Measurements from ENCODE around the gene NDFIP2.
"Not testable (repeated sequence)": the region's sequence is repeated elsewhere in the genome, so short reads cannot be mapped to it uniquely, and the experiment has no call there.

The NDFIP2 gene

DNA sequence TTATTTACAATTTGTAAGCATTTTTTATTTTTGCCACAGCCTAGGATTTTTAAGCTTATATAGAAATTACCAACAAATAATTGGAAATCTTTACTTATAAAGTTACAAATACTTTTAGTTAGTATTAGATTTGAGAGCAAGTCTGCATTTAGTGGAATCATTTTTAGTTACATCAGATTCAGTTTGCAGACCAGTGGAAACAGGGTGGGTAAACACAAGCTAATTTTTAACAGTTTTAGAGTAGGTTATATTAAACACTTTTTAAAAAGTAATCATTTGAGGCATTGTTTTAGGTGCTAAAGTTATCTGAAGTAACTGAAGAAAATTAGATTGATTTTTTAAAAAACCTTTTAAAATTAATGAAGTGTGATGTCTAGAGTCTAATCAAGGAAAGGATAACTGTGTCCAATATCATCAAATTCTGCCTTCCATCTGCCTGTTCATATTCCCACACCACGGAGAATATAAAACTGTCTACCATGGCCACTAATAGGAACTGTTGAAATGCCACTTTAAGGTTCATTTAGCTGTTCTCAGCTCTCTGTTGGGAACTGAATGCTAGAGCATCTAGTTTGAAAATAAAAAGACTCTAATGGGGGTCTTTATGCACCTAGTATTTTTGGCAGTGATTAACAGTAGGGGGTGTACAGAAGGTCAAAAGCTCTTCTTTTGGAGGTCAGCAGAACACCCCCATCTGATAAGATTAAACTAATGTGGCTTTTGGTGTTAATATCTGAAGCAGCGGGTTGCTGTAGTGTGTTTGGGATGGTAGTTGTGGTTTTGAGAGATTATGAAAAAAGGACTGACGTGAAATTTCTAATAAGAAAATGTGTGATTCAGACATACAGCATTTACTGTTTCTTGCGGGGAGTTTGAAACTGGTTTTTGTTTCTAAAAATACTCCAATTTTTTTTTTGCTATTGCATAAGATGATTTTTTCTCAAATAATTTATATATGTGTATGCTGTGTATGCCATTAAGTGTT is 66.5 kb downstream of the NDFIP2 start:
- no peaks in the 10 kb centered on the region for H3K4me1 ChIP-seq (ENCODE audit: insufficient read depth, low read length)
- no peaks in the 10 kb centered on the region for H3K36me3 ChIP-seq (ENCODE audit: insufficient read depth, low read length)
- H3K9me3 ChIP-seq (ENCODE audit: control insufficient read depth, insufficient read depth, low read length), result no peaks in the 10 kb centered on the region
- H3K9ac ChIP-seq (ENCODE audit: low read depth, low read length), result no peak overlapping the region

DNA sequence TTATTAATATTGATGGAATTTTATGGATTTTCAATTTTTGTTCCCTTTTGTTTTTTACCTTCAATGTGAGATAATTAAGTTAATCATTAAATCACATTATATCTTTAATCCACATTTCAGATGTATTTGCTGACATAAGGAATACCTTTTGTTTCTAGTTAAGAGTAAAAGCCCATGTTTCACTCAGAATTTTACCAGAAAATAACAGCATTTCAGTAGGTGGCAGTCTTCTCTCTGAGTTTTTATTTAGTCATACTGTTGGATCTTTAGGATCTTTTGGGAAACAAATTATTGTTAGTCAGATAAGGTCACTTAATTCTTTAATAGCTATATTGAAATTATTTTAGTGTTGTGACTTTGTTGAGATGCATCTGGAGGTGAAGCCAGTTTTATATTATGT is 67.9 kb downstream of the NDFIP2 start:
- Histone ChIP-seq H3K36me3 (ENCODE audit: insufficient read depth, low read length) (no peaks in the 10 kb centered on the region), H3K9ac (ENCODE audit: low read depth, low read length) (no peak overlapping the region), H3K9me3 (ENCODE audit: control insufficient read depth, insufficient read depth, low read length) (no peaks in the 10 kb centered on the region), H3K4me1 (ENCODE audit: insufficient read depth, low read length) (no peaks in the 10 kb centered on the region)

DNA sequence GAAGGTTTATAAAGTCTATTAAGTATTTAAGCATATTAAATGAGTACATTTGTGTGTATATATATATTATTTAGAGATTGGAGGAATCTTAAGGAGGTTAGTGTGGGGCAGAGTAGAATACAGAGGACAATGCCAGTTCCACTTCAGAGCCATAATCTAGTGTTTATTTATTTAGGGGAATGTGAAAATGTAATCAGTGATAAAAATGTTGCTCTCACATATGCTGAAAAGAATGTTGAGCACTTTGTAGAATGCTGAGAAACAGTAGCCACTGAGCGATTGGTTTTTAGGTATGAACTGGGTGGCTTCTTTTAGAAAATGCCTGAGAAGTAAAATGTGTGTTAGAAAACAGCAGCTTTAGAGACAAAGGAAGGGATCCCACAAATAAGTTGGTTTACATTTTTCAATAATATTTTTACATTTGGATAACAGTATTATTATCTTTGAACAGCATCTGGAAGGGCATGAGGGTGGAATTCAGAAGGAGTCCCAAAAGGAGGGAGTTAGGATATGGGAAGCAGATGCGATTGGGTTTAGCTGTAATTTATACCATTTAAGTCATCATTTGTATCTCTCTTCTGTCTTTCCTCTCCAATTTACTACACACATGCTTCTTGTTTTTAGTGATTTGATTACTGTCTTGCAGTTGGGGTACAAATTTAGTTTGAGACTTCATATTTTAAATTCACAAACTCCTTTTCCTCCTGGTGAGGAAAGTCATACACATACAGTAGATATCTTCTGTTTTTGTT is 68.6 kb downstream of the NDFIP2 start:
- H3K4me1 ChIP-seq (ENCODE audit: insufficient read depth, low read length), result no peaks in the 10 kb centered on the region
- no peaks in the 10 kb centered on the region for H3K36me3 ChIP-seq (ENCODE audit: insufficient read depth, low read length)
- no peak overlapping the region for H3K9ac ChIP-seq (ENCODE audit: low read depth, low read length)
- no peaks in the 10 kb centered on the region for H3K9me3 ChIP-seq (ENCODE audit: control insufficient read depth, insufficient read depth, low read length)

DNA sequence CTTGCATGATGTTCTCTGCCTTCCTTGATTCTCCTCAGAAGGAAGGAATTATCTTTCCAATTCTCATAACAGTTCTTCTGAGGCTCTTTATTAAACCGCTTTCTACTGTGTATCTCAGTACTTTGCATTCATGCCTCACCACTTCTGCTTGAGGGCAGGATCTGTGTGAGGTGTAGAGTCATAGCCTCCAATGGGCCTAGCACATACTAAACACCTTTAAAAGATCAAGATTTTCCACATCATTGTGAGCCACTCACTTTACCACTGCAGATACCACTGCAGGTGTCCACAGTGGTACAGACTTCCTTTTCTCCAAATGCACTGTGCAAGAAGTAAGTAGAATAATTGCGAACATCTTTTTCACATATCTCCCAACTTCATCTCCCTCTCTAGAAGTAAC is 76.7 kb downstream of the NDFIP2 start:
- no peak overlapping the region for H3K9ac ChIP-seq (ENCODE audit: low read depth, low read length)
- H3K9me3 ChIP-seq (ENCODE audit: control insufficient read depth, insufficient read depth, low read length), result peaks cover 5% of the 10 kb centered on the region; the same call in 1 of the 2 replicates
- no peaks in the 10 kb centered on the region for H3K36me3 ChIP-seq (ENCODE audit: insufficient read depth, low read length)
- no peaks in the 10 kb centered on the region for H3K4me1 ChIP-seq (ENCODE audit: insufficient read depth, low read length)

DNA sequence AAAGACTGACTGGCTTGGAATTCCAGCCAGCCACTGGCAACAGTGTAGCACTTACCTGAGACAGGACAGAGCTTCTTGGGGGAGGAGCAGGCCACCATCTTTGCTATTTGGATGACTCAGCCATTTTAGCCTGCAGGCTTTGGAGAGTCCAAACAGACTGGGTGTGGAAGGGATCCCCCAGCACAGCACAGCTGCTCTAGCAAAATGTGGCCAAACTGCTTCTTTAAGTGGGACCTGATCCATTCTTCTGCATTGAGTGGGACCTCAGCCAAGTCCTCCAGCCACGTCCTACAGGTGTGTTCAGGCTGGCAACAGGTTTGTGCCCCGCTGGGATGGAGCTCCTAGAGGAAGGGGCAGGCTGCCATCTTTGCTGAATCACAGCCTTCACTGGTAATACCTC is 80.0 kb downstream of the NDFIP2 start:
- Histone ChIP-seq H3K9ac (ENCODE audit: low read depth, low read length) (no peak overlapping the region), H3K36me3 (ENCODE audit: insufficient read depth, low read length) (no peaks in the 10 kb centered on the region), H3K9me3 (ENCODE audit: control insufficient read depth, insufficient read depth, low read length) (peaks cover 9% of the 10 kb centered on the region), H3K4me1 (ENCODE audit: insufficient read depth, low read length) (no peaks in the 10 kb centered on the region)

DNA sequence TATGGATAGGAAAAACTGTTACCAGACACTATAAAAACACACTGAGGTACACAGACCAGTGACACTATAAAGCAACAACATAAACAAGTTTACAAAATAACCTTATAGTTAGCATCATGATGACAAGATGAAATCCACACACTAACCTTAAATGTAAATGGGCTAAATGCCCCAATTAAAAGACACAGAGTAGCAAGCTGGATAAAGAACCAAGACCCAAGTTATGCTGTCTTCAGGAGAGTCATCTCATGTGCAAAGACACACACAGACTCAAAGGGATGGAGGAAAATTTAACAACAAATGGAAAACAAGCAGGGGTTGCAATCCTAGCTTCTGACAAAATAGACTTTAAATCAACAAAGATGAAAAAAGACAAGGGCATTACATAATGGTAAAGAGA is 81.6 kb downstream of the NDFIP2 start:
- H3K9me3 ChIP-seq (ENCODE audit: control insufficient read depth, insufficient read depth, low read length), result peaks cover 9% of the 10 kb centered on the region
- no peaks in the 10 kb centered on the region for H3K36me3 ChIP-seq (ENCODE audit: insufficient read depth, low read length)
- H3K9ac ChIP-seq (ENCODE audit: low read depth, low read length), result no peak overlapping the region
- no peaks in the 10 kb centered on the region for H3K4me1 ChIP-seq (ENCODE audit: insufficient read depth, low read length)

DNA sequence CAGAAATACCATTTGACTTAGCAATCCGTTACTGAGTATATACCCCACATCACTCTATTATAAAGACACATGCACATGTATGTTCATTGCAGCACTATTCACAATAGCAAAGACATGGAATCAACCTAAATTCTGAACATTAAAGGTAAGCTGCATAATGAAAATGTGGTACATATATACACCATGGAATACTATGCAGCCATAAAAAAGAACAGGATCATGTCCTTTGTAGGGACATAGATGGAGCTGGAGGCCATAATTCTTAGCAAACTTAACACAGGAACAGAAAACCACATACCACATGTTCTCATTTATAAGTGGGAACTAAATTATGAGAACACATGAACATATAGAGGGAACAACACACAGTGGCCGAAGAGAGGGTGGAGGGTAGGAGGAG is 85.2 kb downstream of the NDFIP2 start:
- H3K4me1 ChIP-seq (ENCODE audit: insufficient read depth, low read length), result no peaks in the 10 kb centered on the region
- no peak overlapping the region for H3K9ac ChIP-seq (ENCODE audit: low read depth, low read length)
- no peaks in the 10 kb centered on the region for H3K36me3 ChIP-seq (ENCODE audit: insufficient read depth, low read length)
- peaks cover 4% of the 10 kb centered on the region; the same call in 1 of the 2 replicates for H3K9me3 ChIP-seq (ENCODE audit: control insufficient read depth, insufficient read depth, low read length)

DNA sequence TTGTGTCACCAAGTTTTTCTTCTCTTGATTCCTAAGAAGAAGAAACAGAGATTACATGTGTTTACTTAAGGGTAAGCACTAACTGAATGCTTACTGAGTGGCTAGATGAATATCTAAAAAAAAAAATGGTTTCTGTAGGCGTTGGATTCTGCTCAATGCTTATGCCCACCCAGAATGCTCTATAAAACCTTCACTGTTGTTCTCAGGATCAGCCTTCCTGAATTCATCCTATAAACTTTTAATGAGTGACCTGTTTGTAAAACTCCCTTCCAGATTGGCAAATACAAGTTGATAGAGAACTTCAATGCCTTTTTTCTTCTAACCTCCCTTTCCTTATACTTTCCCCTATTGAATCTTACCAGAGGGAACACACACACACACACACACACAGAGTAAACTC is 90.2 kb downstream of the NDFIP2 start:
- H3K4me1 ChIP-seq (ENCODE audit: insufficient read depth, low read length), result no peaks in the 10 kb centered on the region

DNA sequence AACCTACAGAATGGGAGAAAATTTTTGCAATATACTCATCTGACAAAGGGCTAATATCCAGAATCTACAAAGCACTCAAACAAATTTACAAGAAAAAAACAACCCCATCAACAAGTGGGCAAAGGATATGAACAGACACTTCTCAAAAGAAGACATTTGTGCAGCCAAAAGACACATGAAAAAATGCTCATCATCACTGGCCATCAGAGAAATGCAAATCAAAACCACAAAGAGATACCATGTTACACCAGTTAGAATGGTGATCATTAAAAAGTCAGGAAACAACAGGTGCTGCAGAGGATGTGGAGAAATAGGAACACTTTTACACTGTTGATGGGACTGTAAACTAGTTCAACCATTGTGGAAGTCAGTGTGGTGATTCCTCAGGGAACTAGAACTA is 92.9 kb downstream of the NDFIP2 start:
- H3K9ac ChIP-seq (ENCODE audit: low read depth, low read length); H3K36me3 ChIP-seq (ENCODE audit: insufficient read depth, low read length); H3K9me3 ChIP-seq (ENCODE audit: control insufficient read depth, insufficient read depth, low read length); H3K4me1 ChIP-seq (ENCODE audit: insufficient read depth, low read length): not testable (repeated sequence)

More for the DNA sequence above, 90.2 kb downstream of the NDFIP2 start:
- Histone ChIP-seq H3K9me3 (ENCODE audit: control insufficient read depth, insufficient read depth, low read length) (no peaks in the 10 kb centered on the region), H3K9ac (ENCODE audit: low read depth, low read length) (no peak overlapping the region), H3K36me3 (ENCODE audit: insufficient read depth, low read length) (no peaks in the 10 kb centered on the region)

DNA sequence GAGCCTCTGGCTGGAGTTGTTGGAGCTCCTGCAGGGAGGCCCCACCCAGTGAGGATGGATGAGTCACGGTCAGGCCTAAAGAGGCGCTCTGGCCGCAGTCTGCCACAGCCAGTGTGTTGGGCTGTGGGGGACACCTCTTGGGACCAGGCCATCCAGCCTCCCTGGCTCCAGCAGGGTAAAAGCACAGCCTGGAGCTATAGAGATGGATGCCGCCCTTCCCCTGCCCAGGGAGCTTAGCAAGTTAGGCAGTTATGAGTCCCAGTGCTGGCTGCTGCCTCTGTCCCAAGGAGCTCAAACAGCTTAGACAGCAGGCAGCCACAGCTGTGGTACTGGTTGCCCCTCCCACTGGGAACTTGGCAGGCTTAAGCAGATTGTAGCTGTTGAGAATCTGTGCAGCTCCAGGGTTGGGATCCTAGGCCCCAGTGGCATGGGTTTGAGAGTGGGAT is 100.9 kb downstream of the NDFIP2 start:
- Histone ChIP-seq H3K9me3 (ENCODE audit: control insufficient read depth, insufficient read depth, low read length) (peaks cover 3% of the 10 kb centered on the region; the same call in 1 of the 2 replicates), H3K36me3 (ENCODE audit: insufficient read depth, low read length) (no peaks in the 10 kb centered on the region), H3K9ac (ENCODE audit: low read depth, low read length) (no peak overlapping the region)

DNA sequence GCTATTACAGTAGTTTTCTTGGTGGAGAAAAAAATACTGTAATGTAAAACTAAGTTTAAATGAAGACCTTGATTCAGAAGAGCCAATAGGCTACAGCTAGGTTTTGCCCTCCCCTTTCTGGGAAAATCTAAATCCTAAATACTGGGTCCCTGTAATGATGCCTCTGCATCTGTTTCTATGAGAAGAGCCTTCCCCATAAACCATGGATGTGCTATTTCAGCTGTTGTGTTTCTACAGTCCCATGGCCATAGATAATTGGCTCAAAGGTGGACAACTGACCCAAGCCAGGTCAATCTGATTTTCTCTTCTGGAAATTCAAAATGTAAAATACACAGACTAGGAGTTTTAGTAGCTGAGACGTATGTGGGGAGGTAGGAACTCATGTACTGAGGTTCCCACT is 101.9 kb downstream of the NDFIP2 start:
- no peaks in the 10 kb centered on the region for H3K36me3 ChIP-seq (ENCODE audit: insufficient read depth, low read length)
- H3K9me3 ChIP-seq (ENCODE audit: control insufficient read depth, insufficient read depth, low read length), result peaks cover 3% of the 10 kb centered on the region; the same call in 1 of the 2 replicates
- H3K9ac ChIP-seq (ENCODE audit: low read depth, low read length), result no peak overlapping the region
- H3K4me1 ChIP-seq (ENCODE audit: insufficient read depth, low read length), result no peaks in the 10 kb centered on the region

More for the DNA sequence above, 100.9 kb downstream of the NDFIP2 start:
- no peaks in the 10 kb centered on the region for H3K4me1 ChIP-seq (ENCODE audit: insufficient read depth, low read length)

DNA sequence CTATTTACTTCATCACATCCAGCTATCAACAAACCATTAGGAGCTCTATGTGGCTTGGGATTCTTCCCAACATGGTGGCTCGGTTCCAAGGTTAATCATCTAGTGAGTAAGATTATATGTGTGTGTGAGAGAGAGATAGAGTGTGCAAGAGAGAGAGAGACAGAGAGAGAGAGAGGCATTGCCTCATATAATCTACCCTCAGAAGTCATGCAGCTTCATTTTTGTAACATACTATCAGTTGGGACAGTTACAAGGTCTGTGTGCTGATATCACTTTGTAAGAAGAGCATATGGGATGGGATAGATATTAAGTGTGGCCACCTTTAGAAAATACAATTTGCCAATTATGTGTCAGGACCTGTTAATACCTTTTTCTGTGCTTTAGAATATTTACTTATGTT is 104.1 kb downstream of the NDFIP2 start:
- Histone ChIP-seq H3K9me3 (ENCODE audit: control insufficient read depth, insufficient read depth, low read length) (peaks cover 3% of the 10 kb centered on the region; the same call in 1 of the 2 replicates), H3K36me3 (ENCODE audit: insufficient read depth, low read length) (no peaks in the 10 kb centered on the region), H3K9ac (ENCODE audit: low read depth, low read length) (no peak overlapping the region), H3K4me1 (ENCODE audit: insufficient read depth, low read length) (no peaks in the 10 kb centered on the region)

DNA sequence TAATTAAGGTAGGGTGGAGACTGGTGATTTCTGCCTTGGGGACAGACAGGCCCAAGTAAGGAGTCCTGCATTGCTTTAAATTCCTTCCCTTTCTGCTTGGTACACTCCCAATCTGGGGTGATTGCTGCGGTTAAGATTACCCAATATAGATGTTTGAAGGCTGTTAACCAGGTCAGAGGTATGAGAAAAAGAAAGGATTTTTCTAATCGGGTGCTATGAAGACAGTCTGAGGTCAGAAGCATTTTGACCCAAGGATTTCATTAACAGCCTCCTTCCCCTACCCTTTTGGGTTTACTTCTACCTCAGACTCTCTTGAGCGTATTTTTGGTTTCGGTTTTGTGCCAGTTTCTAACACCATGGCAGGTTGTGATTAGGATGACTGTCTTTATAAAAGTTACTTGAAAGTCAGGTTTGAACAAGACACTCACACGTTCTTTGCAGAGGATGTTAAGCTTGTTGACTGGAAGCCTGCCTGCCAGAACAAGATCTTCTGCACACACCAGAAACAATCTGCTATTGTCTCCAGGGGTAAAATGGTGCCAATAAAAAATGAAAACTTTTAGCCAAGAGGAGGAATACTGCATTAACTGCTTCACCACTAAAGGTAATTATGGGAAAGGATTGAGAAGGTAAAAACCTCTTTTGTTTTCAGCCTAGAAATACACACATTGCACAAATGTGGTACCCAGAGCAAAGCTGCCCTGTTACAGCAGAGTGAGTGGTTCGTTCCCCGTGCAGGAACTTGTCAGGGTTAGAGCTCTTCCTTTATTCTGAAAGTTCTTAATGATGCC is 108.8 kb downstream of the NDFIP2 start:
- H3K9me3 ChIP-seq (ENCODE audit: control insufficient read depth, insufficient read depth, low read length), result peaks cover 3% of the 10 kb centered on the region; the same call in 1 of the 2 replicates
- no peaks in the 10 kb centered on the region for H3K36me3 ChIP-seq (ENCODE audit: insufficient read depth, low read length)
- no peaks in the 10 kb centered on the region for H3K4me1 ChIP-seq (ENCODE audit: insufficient read depth, low read length)
- no peak overlapping the region for H3K9ac ChIP-seq (ENCODE audit: low read depth, low read length)

DNA sequence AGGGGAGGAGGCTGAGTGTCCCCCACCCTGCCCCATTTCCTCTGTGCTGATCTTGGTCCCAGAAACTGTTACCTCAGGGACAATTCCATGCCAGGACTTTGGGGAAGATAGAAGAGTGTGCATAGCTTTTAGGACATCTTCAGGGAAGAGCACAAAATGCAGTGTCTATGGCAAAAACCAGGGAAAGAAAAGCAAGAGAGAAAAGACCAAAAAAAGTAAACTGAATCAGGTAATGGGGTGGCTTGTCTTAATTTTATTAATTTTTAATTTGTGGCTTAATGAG is 109.4 kb downstream of the NDFIP2 start:
- Histone ChIP-seq H3K4me1 (ENCODE audit: insufficient read depth, low read length) (no peaks in the 10 kb centered on the region), H3K9ac (ENCODE audit: low read depth, low read length) (no peak overlapping the region), H3K9me3 (ENCODE audit: control insufficient read depth, insufficient read depth, low read length) (peaks cover 3% of the 10 kb centered on the region; the same call in 1 of the 2 replicates), H3K36me3 (ENCODE audit: insufficient read depth, low read length) (no peaks in the 10 kb centered on the region)

Measured in ES-I3 (cell line).